Left renal pelvis (tissue), 4 donors: Measurements from ENCODE around the gene SCN2B. TPM values are rescaled to one million over a fixed set of nuclear protein-coding genes. Genes with fewer than 3 reads are reported as not detected.
"Not testable (repeated sequence)": the region's sequence is repeated elsewhere in the genome, so short reads cannot be mapped to it uniquely, and the experiment has no call there.

Experiments used
- DNase-seq, 4 donors: peaks; one replicate each; pipeline ENCODE4 v3.0.0-alpha.2; 2013; ENCODE audit warnings: low read depth in 4 of 4, low spot score in 3 of 4
- polyA plus RNA-seq, 4 donors: library from polyadenylated mRNA; unstranded; fragments of 120-200 nt; gene quantifications; one replicate each; pipeline ENCODE4 v1.2.1, GENCODE V29; 2013; ENCODE audit not compliant: insufficient read length in 4 of 4

The SCN2B gene
- polyA plus RNA-seq, 4 donors, result 4.2 to 7.1 (median 4.2) TPM

- no peak for DNase-seq
Measured at GRCh38 chr11:118207079-118207478, 30.6 kb upstream of the SCN2B start.

DNA sequence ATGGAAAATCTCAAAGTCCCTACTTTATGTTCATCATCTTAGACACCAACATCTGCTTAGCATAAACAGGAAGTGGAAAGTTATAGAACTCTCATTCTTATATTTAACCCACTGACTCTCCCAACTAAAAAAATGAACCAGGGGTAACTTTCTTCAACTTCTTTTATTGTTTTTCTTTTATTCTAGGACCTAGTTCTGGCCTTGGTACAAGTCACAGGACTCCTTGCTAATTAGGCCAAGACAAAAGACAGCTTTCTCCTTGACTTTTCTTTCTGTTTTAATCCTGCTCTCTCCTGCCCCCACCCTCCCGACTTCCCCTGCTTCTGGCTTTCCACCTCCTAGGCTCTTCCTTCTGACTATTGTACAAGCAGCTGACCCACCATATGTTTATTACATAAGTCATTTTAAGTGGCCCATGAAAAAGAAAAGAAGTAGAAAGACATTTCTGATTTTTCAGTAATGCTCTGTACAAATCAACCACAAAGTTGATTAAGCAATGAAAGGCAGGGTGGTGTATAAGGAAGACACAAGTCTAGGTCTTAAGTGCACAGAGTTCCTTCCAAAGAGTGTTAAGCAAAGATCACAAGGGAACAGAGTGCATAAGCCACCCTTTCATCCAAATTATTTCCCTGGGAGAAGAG lies 30.1 kb upstream of the SCN2B start:
- no peak for DNase-seq

DNA sequence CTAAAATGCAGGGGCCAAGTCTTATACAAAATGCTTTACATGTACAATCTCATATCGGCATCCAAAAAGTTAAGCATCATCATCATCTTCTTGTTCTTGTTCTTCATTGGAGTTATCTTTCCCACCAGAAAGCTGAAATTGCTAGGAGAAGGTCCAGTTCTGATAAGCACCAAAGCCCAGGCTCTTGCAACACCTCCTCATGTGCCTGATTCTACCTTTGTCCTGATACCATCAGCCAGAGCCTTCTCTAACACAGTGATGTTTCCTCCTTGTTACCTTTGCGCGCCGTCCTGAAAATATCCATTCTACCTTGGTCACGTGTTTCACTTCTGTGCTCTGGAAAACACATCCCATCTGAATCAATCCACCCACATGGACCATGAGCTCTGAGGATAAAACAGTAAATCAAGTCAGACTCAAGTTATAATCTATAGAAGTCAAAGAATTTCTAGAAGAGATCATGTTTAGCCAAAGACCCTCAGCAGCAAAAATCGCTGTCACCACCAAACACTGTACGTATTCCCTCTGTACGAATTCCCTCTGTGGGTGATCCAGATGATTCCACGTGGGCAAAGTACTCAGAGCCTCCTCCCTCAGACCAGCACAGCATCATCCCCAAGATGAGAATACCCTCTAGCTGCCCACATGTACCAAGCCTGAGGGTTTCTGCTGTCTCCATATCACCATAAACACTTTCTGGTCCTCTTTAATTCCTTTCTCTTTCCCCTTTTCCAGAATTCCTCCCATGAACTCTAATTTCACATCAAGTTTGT lies 29.4 kb upstream of the SCN2B start:
- DNase-seq, result no peak

DNA sequence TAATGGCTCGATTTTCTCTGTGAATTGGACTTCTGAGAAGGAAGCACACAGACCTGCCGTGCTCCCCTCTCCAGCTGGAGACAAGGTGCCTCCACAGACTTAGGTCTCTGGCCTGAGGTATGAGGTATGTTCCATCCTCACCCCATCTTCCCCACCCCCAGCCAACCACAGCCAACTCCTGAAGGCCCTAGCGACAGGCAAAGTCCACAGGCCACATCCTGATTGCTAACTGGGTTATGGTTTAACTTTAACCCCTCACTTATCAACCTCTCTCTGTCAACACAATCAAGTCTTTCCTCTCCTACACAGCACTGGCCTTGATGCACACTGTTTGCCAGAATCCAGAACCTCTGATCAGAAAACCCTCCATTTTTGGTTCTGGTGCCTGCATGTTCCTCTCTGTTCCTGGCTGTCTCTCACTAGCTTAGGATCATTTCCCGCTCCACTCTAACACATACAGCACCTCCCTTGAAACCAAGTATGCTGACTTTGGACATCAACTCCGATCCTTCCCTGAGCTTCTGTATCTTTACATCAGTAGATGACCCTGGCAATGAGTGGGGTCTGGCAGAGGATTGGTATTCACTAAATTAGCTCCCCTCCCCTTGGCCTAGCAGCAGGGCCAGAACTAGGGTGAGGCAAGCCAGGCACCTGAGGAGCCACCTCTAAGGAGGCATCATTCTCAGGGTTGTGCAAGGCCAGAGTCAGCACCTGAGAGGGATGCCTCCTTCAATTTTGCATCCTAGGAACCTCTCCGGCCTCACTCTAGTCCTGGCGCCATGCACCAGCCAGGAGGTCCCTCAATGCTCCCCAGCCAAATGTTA lies 26.4 kb upstream of the SCN2B start:
- no peak for DNase-seq

DNA sequence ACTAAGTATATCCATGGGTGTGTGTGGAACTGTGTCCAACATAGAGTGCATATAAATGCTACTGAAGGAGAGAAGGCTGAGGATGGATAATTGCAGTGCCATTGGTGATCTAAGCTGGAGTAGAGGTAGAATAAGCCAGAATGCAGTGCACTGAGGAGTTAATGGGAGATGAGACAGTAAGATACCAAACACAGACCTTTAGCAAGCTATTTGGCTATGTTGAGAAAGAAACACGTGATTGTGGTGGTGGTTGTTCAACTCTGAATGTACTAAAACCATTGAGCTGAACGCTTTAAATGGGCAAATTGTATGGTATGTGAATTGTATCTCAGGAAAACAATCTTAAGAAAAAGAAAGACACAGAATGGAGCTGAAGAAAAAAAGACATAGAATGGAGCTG lies 25.5 kb upstream of the SCN2B start:
- DNase-seq, result no peak

DNA sequence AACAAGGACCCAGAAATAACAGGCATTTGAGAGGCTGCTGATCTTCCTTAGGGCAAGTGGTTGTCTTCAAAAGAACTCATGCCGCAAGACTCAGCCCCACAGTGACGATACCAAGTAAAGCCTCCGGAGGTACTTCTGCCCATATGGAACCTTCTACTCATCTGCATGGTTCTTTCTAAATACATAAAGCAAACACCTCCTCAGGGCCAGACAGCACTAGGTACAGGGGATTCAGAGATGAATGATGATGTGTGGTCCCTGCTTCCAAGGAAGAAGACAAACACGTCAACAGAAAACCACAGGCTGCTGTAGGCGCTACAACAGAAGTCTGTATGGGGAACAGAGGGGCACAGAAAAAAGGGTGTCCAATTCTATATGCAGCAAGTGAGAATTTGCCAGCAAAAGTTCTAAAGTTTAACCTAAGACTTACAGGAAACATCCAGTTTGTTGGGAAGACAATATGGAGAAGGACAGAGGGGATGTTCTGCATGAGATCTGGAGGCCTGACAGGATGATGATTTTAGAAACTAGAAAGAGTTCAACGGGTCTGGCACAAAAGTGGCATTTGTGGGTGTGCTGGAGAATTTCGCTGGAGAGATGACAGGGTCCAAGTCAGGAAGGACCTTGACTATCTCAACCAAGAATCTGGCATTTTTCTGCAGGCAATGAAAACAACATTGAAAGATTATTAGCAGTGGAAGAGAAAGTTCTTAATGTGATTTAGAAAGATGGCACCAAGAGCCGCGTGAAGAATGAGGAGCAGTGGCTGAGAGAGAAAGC lies 24.7 kb upstream of the SCN2B start:
- no peak for DNase-seq

- DNase-seq, result no peak
Measured at GRCh38 chr11:118200497-118200896, 24.1 kb upstream of the SCN2B start.

- no peak for DNase-seq
Measured at GRCh38 chr11:118199135-118199534, 22.7 kb upstream of the SCN2B start.

DNA sequence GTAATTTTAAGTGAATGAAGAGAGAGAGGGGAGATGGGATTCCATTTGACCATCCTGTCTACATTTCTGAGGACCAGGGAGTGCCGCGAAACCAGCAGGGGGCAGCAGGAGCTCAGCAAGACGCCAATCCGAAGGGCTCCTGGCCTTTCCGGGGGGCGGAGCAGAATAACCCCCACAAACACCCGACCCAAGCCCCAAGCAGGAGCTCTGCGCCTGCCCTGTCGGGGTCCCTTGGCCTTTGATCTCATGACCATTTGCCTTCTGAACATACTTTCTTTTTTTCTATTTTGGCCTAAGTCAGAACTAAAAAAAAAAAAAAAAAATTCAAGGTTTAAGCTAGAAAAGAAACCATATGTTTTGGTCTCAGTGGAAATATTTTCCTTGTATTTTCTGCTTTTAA lies 21.9 kb upstream of the SCN2B start:
- no peak for DNase-seq

DNA sequence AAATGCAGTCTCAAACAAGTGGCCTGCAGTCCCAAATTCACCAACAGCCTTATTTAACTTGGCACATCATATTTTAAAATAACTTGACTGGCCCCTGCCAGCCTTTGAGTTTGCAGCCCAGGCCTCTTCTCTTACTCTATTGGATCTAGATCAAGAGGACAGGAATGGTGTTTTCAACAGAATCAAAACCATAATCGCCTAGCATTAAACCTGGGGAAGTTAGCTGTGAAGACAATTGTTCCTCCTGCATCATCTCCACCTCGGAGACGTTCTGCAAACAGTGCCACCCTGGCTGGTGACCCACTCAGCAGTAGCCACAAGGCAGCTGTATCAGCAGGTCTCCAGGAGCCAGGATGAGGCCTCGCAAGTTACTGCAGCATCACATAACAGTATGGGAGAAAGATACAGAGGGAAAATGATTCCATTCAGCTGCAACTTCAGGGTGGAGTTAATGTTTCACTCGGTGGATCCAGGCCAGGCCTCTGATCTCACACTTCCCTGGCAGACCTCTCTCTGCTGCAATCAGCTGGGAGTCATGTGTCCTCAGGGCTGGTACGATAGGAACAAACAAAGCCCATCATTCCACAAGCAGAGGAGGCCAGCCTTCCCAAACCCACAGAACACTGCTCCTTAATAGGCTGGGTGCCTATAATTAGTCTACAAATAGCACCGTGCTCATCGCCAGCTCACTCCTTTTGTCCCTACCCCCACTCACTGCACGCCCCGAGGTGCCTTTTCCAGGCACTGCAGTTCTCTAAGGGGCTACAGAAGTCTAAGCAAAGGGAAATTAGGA lies 18.6 kb upstream of the SCN2B start:
- DNase-seq, result no peak

DNA sequence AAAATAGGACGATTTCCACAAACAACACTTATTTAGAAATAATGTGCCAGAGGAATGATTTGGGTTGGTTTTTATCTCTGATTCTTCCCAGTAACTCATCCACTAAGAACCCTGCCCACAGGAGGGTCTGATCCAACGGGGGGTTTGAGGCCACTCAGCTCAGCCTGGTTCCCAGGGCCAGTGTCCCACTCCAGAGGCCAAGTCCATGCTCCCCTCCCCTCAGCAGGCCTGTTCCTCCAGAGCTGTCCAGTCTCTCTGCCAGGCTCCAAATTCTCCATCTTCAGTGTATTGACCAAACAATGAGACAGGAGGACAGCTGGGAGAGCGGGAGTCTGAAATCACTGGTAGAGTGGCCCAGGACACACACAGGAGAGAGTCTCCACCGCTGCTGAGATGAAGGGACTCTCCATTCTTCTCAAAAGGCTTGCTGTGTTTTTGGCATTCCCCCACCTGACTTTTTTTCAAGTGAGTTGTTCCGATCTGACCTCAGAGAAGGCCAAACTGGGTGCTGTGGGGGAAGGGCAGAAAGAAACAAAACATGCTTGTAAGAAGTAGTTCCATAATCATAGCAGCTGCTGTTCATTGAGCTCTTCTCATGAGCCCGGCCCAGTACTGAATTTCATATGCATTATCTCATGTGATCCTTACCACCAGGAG lies 17.6 kb upstream of the SCN2B start:
- DNase-seq, result no peak

GRCh38 chr11:118192817-118193216 lies 16.4 kb upstream of the SCN2B start:
- not testable (repeated sequence) for DNase-seq

DNA sequence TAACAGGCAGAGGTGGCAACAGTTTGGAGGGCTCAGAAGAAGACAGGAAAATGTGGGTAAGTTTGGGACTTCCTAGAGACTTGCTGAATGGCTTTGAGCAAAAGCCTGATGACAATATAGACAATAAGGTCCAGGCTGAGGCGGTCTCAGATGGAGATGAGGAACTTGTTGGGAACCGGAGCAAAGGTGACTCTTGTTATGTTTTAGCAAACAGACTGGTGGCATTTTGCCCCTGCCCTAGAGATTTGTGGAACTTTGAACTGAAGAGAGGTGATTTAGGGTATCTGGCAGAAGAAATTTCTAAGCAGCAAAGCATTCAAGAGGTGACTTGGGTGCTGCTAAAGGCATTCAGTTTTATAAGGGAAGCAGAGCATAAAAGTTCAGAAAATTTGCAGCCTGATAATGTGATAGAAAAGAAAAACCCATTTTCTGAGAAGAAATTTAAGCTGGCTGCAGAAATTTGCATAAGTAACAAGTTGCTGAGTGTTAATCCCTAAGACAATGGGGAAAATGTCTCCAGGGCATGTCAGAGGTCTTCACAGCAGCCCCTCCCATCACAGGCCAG lies 14.6 kb upstream of the SCN2B start:
- DNase-seq, result not testable (repeated sequence)

DNA sequence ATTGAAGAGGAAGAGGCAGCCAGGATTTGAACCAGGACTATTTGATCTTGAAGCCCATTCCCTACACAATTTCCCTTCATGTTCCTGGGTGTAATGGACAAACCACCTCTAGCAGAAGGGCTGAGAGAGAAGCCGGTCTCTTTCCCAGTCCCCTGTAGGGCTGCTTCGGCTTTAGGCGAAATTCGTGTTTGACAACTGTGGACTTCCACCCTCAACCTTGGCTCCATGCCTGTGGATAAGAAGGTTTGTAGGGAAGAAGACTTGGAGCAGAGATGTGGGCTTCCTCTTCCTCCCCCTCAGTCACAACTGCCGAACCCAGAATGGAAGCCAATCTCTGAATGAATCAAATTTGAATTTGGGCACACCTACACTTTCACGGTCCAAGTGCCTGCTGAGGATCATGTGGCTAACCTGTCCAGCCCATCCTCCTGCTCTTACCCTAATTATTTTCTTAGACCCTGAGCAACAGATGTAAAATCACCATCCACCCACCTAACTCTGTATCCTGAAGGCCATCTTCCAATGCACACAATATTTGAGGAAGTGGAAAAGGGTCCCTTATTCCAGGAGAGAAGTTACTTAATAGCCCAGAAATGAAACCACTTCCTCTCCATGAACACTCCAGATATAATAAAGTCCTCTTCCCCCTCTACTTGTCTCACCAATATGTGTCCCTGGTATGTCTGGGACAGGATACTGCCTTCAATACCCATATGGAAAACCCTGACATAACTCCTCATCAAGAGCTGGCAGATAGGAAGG lies 10.1 kb upstream of the SCN2B start:
- DNase-seq, result no peak

DNA sequence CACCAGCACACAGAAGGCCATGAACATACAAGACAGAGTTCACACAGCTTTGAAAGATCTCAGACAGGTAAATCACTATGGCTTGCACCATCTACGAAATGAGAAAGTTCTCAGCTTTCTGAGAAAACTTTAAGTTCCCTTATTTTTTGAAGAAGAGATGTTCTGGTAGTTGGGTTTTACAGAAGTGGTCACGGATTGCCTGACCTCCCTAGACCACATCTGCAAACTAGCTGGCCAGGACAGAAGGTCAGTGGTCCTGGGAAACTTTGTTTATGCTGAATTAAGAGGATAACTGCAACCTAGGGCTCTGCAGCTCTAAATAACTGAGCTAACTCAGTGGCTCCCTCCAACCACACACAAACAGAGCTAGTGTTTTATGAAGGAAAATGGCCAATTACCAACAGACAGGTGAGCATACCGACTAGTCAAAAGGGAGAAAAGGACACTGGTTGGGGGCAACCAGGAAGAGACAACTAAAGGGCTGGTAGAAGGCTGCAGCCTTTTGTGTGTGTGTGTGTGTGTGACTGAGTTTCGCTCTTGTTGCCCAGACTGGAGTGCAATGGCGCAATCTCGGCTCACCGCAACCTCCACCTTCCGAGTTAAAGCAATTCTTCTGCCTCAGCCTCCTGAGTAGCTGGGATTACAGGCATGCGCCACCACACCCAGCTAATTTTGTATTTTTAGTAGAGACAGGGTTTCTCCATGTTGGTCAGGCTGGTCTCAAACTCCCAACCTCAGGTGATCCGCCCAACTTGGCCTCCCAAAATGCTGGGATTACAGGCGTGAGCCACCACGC lies 8.5 kb upstream of the SCN2B start:
- no peak for DNase-seq

DNA sequence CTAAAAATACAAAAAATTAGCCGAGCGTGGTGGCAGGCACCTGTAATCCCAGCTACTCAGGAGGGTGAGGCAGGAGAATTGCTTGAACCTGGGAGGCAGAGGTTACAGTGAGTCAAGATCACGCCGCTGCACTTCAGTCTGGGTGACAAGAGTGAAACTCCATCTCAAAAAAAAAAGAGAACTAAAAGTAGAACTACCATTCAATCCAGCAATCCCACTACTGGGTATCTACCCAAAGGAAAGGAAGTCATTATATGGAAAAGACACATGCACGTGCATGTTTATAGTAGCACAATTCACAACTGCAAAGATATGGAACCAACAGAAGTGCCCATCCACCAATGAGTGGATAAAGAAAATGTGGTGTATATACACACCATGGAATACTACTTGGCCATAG lies 7.3 kb upstream of the SCN2B start:
- not testable (repeated sequence) for DNase-seq

DNA sequence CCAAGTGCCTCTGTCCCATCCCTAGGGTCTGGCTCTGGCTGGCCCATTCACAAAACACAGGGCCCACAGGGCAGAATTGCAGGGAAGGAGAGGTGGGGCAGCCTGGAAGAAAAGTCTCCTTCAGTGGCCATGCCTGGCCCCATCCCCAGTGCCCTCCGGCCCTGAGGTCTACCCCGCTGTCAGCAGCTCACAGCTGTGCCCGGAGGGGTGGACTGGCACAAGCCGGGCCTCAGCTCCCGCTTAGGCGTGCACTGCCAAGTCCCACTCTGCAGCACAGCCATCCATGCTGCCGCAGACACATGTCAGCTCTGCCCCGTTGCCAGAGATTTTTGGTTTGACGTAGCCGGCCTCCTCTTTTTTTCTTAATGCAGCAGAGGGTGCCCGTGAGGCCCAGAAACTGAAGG lies 3.9 kb upstream of the SCN2B start:
- peak in 1 of 4 donors; percentile 64 for DNase-seq

- no peak for DNase-seq
Measured at GRCh38 chr11:118176778-118177134, 317 bp upstream of the SCN2B start.
